Panc1 (cell line): ENCODE data around the gene THEM4.

Source experiments
- CTCF ChIP-seq: fragments of 450-650 bp; IDR thresholded peaks from 2 replicates; pipeline ENCODE4 v1.5.1; 2017; ENCODE audit warnings: mild to moderate bottlenecking
- POLR2AphosphoS5 ChIP-seq: IDR thresholded peaks from 2 replicates; pipeline ENCODE4 v1.6.1; 2012; ENCODE audit warnings: mild to moderate bottlenecking, low read depth, low read length, moderate library complexity

- TF ChIP-seq CTCF (no peak), POLR2AphosphoS5 (no peak)
Measured at GRCh38 chr1:151936653-151937052, 27.3 kb upstream of the THEM4 start.
